HCT116 (cell line): ENCODE results near the gene DDX52.
A peak's percentile ranks its signal among the peaks of the same experiment; 100 is the strongest.

Experiments
- CTCF ChIP-seq, 3 experiments: fragments of 200-600 bp in 1 of 3; sonication (generic) in 1 of 3; IDR thresholded peaks in 2 of 3; conservative IDR thresholded peaks in 1 of 3; 2 replicates each; pipeline ENCODE4 v1.5.1; 2012 to 2017; ENCODE audit warnings: low read depth in 2 of 3, low read length in 2 of 3, antibody characterized with exemption in 1 of 3, borderline replicate concordance in 1 of 3, control low read depth in 1 of 3, mild to moderate bottlenecking in 1 of 3, mixed read lengths in 1 of 3, mixed run types in 1 of 3, moderate library complexity in 1 of 3; ENCODE audit not compliant: insufficient read depth in 1 of 3
- EZH2 ChIP-seq: fragments of 200-600 bp; sonication (generic); IDR thresholded peaks from 2 replicates; pipeline ENCODE4 v1.6.1; 2017; ENCODE audit warnings: antibody characterized with exemption, mixed run types
- MAX ChIP-seq: IDR thresholded peaks from 2 replicates; pipeline ENCODE4 v1.6.1; 2012
- POLR2A ChIP-seq: IDR thresholded peaks from 2 replicates; pipeline ENCODE4 v1.7.0; 2011; ENCODE audit warnings: borderline replicate concordance; ENCODE audit not compliant: insufficient read depth, insufficient read length; ENCODE audit errors: extremely low read depth
- POLR2AphosphoS5 ChIP-seq: IDR thresholded peaks from 2 replicates; pipeline ENCODE4 v1.6.1; 2011; ENCODE audit warnings: mild to moderate bottlenecking, low read depth, low read length, moderate library complexity
- REST ChIP-seq: IDR thresholded peaks from 2 replicates; pipeline ENCODE4 v1.6.1; 2012; ENCODE audit warnings: low read depth
- SRF ChIP-seq: IDR thresholded peaks from 2 replicates; pipeline ENCODE4 v1.6.1; 2012; ENCODE audit warnings: low read depth
- YY1 ChIP-seq: IDR thresholded peaks from 2 replicates; pipeline ENCODE4 v1.6.1; 2011; ENCODE audit warnings: low read length, low read depth, moderate library complexity, mild to moderate bottlenecking; ENCODE audit not compliant: insufficient replicate concordance; ENCODE audit errors: extremely low read depth
- ZFX ChIP-seq: fragments of 450-650 bp; IDR thresholded peaks from 2 replicates; pipeline ENCODE4 v1.6.1; 2017
- ZNF274 ChIP-seq: fragments of 200-500 bp; sonication (Bioruptor generic); IDR thresholded peaks from 2 replicates; pipeline ENCODE4 v1.6.1; 2014; ENCODE audit warnings: mild to moderate bottlenecking, low read depth, low read length, inconsistent platforms

- TF ChIP-seq POLR2A (peak; percentile 70), EZH2 (no peak), CTCF (IDR thresholded peaks at IDR 0.05 in 2 of 3, conservative IDR thresholded peaks at IDR 0.05 in 1 of 3; ENCODE audit: borderline replicate concordance in 1 of 3, insufficient read depth in 1 of 3, low read depth in 2 of 3, low read length in 2 of 3) (no peak), ZFX (peak; percentile 68), REST (no peak), MAX (peak; percentile 7), POLR2AphosphoS5 (peak; percentile 93), ZNF274 (no peak), SRF (no peak), YY1 (peak; percentile 83)
Observed at GRCh38 chr17:37643118-37643766, at the start of gene DDX52.
